Measurements from ENCODE around the gene PSMD11.
A peak's percentile ranks its signal among the peaks of the same experiment; 100 is the strongest.
"Not testable (repeated sequence)": the region's sequence is repeated elsewhere in the genome, so short reads cannot be mapped to it uniquely, and the experiment has no call there.

Gene PSMD11

DNA sequence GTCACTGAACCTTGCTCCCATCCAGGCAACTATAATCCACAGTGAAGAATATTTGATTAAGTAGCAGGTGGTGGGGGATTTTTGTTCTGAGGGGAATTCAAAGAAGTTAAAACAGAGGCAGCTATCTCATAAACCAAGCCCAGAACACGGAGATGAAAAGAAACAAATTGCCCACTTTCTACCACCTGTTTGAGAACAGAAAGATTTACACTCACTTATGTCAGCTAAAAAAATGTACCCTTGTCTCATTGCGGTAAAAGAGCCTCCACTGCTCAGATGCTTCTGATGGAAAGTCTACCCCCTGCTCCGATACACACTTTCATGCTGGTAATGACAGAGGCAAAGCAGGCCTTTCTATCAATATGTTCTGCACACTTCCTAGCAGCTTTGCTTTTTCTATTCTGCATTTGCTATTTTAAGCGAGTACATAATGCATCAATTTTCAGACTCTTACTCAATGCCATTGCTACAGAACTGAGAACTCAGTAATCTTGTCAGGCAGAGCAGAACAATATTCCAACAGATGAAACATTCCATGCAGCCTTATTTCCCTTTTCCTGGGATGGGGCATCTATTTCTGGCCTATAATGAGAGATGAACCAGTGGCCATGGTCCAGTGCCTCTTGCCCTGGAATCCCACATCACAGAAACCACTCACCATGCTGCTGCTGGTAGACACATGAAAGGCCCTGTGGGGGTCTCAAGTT, 71.5 kb downstream of the PSMD11 start:
- no peak for DNase-seq

DNA sequence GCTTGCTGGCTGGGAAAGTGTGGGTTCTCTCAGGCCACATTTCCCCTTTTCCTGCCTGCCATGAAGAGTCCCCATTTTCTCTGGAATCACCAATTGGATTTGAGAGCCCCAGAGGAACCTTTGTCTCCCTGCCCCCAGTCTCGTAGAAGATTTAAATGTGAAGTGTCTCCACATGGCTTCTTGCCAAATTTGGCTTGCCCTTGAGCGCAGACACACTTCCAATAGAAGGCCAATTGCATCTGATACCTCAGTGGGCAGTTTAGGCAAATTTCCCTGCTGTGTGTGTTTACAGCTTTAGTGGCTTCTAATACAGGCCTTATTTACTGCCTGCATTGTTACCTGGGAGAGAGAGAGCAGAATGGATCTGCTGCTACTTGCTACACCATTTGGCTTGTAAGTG, 72.1 kb downstream of the PSMD11 start:
- DNase-seq = no peak

DNA sequence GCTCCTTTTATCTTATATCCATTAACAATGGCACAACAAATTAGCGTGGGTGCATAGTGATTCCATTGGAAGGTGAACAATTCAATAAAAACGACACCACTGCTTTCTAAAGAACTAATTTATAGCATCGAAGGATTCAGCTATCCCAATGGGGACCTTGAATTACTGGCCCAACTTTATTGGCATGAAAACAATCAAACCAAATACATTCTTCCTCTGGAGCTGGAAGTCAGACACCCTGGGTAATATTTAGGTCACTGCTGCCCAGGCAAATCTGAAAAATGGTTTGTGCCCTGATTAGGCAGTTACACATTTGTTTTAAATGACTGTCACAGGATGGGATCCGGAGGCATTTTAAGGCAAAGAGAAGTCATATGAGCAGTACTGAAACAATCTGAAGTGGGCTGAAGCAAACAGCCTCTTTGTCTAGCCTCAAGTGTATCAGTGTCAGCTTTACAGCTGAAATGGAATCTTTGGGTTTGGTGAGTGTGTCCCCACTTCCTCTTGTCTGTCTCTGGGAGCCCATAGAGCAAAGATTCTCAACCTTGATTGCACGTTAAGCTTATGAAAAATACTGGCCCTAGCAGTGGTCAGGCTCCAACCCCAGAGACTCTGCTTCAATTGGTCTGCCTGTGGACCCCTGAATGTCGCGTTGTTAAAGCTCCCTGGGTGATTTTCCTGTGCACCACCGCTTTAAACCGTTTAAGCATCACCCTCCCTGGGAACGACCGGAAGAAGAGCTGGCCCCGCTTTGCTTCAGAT, 72.8 kb downstream of the PSMD11 start:
- no peak for DNase-seq

DNA sequence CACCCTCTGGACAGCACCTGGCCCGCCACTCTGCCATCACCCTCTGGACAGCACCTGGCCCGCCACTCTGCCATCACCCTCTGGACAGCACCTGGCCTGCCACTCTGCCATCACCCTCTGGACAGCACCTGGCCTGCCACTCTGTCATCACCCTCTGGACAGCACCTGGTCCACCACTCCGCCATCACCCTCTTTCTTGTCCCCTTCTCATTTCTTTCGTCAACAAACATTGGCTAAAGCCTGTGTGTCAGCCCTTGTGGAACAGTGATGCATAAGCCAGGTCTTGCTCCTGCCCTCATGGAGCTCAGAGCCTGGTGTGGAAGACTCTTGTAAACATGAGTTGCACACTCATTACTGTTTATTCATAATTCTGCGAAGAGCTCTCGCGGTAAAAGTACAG, 73.7 kb downstream of the PSMD11 start:
- DNase-seq = no peak

DNA sequence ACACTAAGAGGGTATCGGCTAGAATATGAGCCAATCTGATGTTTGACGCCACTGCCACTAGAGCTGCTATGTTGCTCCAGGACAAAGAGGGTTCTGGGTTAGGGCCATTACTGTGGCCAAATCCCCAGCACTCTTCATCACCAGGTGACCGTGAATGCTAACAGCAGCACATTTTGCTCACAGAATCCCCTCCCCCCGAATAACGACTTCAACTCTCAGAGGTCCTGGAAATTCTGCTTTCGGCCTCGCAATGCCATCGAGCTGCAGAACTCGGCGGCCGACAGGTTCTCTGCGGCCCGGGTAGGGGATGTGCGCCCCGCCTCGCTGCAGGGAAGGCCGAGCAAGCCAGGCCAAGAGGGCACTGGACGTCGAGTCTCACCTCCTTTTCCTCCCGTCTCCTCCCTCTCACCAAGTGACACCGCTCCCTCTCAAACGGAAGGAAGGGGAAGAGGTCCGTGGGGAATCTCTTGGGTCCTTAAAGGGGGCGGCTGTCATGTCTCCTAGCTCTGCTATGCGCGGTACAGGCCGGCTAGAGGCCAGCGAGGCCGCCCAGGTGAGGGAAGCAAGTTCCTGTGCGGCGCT, 74.4 kb downstream of the PSMD11 start:
- DNase-seq = no peak

DNA sequence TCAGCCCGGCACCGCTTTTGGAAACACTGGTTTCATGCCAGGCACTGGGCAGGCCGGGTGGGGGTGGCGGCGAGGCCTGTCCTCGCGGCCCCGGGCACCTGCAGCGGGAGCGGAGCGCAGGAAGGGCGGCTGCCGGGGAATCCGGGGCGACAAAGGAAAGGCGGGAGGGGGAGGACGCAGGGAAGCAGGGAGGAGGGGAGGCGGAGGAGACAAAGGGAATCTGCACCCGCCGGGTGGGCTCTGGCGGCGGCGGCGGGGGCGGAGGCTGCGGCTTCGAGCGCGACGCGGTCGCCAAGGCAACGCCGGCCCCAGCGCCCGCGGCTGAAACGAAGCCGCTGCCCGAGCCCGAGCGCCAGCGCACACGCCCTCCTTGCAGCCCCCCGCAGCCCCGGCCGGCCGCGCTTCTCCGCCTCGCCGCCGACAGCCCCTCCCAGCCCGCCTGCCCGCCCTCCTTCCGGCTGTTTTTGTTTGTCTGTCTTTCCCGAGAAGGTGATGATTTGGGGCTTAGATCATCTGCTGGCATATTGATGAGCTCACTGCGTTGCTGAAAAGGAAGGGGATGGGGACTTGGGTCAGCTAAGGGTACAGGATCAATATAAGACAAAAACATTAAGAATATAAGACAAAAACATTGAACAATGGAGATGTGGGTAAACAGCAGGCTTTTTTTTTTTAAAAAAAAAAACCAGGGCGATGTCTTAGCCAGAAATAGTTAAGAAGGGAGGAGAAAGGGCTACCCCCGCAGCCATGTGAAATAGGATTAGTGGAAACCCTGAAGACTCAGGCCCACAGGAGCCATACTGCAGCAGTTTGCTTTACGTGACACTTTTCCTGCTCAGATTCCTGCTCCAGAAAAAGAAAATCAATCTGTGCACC, 75.2 kb downstream of the PSMD11 start:
- DNase-seq = peak; percentile 37

DNA sequence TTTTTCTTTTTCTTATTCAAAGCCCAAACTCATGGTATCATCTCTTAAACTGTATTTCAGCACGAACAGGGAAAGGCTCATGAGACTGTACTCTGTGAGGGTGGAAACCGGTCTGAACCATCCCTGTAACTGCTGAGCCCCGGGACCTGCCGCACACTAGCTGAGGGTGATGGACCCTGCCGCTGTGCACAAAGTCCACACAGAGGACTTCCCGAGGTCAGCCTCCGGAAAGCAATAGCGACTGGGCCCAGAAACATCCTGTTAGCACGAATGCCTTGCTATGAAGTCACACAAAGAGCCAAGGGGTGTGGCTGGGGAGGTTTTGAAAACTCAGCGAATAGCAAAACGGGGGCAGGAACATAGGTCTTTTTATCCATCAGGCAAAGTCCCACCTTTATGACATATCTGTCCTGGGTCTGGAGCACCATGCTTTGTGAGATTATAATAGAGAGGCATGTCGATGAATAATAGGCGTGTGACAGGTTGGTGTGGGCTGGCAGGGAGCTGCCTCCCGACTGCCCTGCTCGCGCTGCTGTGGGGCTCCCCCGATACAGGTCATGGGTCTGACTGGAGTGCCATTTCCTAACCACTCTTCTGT, 75.9 kb downstream of the PSMD11 start:
- DNase-seq = peak; percentile 15

DNA sequence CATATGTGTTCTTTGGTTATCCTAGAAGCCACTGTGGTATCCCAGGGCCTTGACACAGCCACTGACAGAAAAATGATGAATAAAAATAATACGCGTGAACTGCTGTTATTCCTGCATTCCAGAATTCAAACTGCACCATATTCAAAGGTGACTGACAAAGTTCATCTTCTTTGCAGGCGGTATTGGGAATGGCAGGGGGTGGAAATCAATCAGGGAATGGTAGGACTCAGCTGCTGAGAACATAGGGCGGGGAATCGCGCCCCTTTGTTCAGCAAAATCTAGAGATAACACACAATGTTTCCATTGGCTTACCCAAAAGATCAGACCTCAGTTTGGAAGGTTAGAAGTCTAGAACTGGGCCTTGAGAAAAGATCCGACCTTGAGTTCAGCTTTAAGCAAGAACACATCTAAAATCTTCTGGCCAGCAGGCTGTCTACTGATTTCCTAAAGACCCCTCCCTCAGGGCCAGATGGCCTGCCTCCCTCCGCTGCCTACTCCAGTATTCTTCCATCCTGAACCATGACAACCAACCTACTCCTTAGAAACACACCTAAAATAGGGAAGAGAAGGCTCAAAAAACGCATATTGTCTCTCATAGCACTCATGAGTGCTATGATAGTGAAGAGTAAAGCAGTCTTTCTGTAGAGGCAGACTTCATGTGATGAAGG, 76.6 kb downstream of the PSMD11 start:
- DNase-seq = no peak

DNA sequence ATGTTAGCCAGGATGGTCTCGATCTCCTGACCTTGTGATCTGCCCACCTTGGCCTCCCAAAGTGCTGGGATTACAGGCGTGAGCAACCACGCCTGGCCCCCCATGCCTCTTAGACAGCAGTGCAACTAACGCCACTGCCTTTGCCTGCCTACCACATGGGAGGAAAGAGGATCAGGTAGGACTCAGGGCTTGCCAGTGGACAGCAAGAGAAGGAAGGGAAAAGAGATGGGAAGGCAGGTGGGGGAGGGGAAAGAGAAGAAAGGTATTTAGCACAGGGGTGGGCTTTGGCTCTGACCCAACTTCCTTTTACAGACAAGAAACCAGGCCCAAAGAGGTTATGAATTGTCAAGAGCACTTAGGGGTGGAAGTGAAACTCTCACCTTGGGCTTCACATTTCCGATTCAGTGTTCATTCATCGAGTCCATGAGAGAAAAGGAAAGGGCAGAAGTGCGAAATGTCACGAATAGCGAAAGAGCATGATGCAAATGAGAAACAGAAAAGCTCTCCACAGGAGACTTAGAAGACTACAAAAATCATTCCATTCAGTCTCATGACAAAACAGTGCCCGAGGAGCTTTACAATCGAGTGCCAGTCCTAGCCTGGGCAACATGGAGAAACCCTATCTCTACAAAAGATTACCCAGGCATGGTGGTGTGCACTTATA, 78.8 kb downstream of the PSMD11 start:
- no peak for DNase-seq

DNA sequence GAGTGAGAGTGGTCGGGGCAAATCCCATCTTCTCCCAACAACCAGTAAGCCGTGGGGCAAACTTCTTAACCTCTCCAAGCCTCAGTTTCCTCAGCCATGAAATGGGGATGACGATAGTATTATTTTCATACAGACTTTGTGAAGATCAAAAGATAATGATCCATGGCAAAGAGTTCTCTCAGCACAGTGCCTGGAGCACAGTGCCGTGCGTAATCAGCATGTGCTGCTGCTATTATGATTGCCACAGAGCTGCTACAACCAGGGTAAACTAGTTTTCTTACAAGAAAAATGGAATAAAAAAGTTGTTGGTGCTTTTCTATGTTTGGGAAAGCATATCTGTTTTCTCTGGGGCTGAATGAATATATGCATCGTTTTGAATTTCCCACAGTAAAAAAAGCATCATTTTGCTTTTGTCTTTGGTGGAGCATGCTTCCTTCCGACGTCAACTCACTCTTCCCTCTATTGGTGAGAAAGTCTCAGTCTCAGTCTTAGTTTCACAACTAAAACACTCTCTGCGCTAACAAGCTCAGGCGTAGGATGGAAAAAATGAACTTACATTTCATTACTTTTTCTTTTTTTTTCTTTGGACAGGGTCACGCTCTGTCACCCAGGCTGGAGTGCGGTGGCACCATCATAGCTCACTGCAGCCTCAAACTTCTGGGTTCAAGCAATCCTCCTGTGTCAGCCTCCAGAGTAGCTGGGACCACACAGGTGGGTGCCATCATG, 79.7 kb downstream of the PSMD11 start:
- no peak for DNase-seq

DNA sequence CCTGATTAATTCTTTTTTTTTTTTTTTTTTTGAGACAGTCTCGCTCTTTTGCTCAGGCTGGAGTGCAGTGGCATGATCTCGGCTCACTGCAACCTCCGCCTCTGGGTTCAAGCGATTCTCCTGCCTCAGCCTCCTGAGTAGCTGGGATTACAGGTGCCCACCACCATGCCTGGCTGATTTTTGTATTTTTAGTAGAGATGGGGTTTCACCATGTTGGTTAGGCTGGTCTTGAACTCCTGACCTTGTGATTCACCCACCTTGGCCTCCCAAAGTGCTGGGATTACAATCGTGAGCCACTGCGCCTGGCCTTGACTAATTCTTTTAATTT, 80.2 kb downstream of the PSMD11 start:
- DNase-seq = not testable (repeated sequence)

DNA sequence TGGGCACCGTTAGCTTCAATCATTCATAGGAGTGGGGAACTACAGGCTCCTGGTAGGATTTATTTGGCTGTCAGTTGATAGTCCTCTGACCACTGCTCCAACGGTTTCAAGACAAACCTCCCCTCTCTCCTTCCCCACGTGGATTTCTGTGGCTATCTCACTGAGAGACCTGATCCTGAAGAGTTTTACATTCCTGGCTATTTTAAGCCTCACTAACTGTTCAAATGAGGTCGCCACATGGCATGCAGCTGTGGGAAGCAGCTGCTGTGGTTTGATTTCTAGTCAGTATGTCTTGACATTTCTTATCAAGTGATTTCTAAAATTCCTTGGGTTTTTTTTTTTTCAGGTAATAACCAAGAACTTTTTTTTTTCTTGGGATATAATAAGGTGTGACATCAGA, 80.8 kb downstream of the PSMD11 start:
- DNase-seq = peak; percentile 48

DNA sequence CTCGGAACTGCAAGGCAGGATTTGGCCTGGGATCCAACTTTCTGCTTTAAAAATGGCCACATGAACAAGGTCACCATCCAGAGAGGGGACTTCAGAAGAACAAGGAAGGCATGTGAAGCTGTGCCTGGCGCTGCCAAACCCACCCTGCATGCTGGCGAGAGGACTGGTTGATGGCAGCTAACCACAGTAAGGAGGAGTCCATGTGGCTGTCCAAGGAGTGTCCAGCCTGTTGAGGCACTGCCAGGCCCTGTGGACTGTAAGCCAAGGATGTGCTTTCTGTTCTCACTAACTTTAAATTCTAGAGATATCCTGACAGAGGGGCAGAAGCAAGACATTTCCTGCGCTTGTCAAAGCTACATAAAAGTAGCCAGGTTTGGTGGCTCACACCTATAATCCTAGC, 82.8 kb downstream of the PSMD11 start:
- no peak for DNase-seq

DNA sequence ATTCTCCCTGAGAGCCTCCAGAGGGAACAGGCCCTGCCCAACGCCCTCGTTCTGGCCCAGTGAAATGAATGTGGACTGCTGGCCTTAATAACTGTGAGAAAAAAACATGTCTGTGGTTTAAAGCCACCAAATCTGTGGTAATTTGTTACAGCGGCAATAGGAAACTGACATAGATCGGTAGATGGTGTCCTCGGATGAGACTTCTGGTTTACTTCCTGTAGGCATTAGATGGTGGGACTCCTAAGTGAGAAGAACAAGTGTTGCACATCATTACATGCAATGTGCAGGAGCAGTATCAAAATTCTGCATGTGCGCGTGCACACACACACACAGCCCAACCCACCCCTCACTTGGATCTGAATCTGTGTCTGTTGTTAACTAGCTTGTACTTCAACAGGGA, 84.5 kb downstream of the PSMD11 start:
- DNase-seq = no peak

DNA sequence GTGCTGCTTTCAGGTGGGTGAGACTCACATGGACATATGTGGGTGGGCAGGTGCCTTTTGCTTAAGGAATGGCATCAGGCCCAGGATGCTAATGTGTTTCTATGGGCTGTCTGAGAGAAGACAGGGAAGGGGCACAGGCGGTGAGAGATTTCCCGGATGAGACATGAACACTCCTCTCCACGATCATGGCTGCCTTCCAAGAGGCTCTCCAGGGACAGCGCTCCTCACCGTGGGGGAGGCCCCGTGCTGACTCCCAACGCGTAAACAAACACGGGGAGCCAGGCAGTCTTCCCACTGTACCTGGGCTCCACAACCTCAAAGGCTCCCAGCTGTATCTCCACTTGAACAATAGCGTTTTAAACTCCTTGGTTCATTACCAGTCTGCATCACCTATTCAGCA, 85.3 kb downstream of the PSMD11 start:
- no peak for DNase-seq

All from NCI-H226 (cell line).